GM21381 (cell line): ENCODE measurements around the gene IKZF5.

Source experiments
- ATAC-seq: cut with Tn5 transposase; IDR thresholded peaks from one replicate; pipeline ENCODE4 v1.9.1; 2021; ENCODE audit warnings: mild to moderate bottlenecking, moderate library complexity; ENCODE audit not compliant: unreplicated experiment

IKZF5 gene

GRCh38 chr10:123016228-123016627, 7.6 kb upstream of the IKZF5 start:
- ATAC-seq, result no peak

DNA sequence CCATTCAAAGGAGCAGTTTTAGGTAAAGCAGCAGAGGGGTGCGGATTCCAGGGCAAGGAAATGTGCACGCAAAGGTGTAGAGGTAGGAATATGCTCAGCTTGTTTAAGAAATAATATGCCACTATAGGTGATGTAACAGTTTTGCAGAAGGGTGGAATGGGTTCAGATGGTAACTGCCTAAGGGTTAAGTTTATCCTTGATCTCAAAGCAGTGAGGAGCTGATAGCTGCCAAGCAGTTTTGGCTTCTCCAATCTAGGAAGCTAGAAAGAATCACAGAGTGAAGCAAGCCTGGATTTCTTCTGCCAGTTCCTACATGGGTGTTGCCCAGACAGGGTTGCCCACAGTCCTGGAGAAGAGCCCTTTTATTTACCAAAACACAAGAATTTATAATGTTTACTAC, 6.2 kb upstream of the IKZF5 start:
- no peak for ATAC-seq

DNA sequence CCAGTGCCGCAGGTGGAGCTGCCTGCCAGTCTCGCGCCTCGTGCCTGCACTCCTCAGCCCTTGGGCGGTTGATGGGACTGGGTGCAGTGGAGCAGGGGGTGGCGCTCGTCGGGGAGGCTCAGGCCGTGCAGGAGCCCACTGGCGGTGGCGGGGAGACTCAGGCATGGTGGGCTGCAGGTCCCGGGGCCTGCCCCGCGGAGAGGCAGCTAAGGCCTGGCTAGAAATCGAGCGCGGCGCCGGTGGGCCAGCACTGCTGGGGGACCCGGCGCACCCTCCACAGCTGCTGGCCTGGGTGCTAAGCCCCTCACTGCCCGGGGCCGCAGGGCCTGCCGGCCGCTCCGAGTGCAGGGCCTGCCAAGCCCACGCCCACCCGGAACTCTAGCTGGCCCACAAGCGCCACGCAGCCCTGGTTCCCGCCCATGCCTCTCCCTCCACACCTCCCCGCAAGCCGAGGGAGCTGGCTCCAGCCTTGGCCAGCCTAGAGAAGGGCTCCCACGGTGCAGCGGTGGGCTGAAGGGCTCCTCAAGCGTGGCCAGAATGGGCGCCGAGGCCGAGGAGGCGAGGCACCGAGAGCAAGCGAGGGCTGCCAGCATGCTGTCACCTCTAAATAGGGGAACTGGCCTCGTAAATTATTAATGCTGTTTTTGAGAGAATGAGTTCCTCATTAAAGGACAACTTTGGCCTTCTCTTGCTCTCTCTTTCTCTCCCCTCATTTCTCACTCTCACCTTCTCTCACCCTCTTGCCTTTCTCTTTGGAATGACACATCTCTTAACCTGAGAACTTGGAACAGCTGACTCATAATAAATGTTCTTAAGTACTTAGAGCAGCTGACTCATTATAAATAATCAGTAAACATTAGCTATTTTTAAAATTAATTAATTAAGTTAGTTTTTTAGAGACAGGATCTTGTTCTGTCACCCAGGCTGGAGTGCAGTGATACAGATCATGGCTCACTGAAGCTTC, 5.1 kb upstream of the IKZF5 start:
- no peak for ATAC-seq

DNA sequence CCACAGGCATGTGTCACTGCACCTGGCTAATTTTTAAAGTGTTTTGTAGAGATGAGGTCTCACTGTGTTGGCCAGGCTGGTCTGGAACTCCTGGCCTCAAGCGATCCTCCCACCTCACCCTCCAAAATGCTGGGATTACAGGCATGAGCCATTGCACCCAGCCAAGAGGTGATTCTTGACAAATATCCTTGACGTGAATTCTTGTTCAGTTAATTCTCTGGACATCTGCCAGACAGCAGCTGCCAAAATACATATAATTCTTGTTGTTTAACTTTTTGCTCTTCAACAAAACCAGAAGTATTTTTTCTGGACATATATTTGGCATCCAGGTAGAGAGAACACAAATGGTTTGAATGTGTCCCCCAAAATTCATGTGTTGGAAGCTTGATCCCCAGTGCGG, 3.4 kb upstream of the IKZF5 start:
- no peak for ATAC-seq

DNA sequence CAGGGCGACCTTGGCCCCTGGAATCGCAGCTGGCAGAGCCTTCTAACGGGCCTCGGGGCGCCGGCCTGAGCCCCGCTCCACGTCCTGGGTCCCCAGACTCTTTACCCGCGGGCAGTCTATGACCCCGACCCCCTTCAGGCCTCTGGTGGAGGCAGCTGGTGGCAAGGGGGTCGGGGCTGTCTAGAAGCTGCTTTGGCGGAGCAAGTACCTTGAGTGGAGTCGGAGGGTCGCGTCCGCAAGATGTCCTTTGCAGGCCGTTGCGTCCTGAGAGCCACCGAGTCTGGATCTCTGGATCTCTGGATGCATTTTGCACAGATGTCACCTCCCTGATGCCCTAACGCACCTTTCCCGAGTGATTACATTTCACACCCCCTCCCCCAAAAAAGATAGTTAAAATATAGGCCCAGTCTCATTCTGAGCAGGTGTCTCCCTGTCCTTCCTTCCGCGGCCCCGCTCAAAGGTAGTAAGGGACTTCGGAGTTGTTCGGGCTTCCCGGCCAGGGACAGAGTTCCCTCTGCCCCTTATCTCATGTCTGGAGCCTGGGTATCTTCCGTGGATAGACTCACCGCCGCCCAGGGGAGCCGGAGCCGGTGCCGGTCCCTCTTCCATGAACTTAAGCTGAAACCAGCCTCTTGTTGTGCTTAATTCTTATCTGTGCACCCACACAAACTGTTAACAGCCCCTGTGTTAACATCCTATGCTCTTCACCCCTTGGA, 668 bp upstream of the IKZF5 start:
- peak; percentile 5 for ATAC-seq

- peak; percentile 29 for ATAC-seq
These were observed 839 bp downstream of the IKZF5 start for GRCh38 chr10:123007558-123008354.

GRCh38 chr10:123004298-123004697, 4.3 kb downstream of the IKZF5 start:
- ATAC-seq, result no peak

GRCh38 chr10:123001370-123001769, 7.2 kb downstream of the IKZF5 start:
- no peak for ATAC-seq

GRCh38 chr10:123000155-123000554, 8.4 kb downstream of the IKZF5 start:
- no peak for ATAC-seq

DNA sequence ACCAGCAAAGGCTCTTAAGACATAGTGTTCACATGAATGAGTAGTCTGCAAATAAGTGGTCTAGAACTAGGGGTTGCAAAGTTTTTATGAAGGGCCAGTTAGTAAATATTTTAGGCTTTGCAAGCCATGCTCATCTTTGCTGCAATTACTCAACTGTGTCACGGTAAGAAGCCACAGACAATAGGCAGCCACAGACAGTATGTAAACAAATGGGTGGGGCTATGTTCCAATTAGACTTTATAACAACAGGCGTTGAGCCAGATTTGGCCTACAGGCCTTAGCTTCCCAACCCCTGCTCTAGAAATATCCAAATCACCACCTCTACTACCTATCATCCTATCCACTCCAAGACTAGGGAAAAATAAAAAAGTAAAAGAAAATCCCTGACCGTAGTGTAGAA, 9.2 kb downstream of the IKZF5 start:
- ATAC-seq, result no peak

DNA sequence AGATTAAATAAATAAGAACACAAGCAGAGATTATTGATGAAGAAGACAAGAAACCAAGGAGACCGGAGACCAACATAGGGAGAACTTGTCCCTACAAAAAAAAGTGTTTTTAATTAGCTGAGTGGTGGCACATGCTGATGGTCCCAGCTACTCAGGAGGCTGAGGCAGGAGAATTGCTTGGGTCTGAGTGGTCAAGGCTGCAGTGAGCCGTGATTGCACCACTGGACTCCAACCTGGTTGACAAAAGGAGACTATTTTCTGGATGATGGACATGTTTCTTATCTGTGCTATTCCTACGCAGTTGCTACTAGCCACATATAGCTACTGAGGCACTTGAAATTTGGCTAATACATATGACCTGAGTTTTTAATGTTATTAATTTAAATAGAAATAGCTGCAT, 9.7 kb downstream of the IKZF5 start:
- ATAC-seq, result no peak

DNA sequence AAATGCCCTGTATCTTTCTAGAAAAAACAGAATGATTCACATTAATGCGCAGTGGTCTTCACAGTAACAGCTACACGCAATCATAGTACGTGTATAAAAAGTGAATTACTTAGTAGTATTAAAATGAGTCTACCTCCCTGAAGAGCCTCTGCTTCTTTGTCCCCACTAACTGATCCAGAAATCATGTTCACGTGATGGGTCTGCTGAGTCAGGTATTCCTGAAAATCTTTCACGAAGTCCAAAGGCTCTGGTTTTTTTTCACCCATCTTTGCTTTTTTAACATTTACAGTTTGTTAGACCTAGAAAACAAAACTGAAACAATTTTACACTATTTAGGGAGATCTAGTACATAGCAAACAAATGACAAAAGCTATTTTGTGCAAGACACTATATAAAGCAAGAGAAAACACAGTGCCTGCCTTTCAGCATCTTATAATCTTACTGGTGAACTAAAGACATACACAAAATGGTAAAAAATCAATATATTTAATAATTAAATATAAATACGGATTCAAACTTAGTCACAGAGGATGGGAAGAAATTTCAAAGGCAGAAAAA, 10.2 kb downstream of the IKZF5 start:
- no peak for ATAC-seq

DNA sequence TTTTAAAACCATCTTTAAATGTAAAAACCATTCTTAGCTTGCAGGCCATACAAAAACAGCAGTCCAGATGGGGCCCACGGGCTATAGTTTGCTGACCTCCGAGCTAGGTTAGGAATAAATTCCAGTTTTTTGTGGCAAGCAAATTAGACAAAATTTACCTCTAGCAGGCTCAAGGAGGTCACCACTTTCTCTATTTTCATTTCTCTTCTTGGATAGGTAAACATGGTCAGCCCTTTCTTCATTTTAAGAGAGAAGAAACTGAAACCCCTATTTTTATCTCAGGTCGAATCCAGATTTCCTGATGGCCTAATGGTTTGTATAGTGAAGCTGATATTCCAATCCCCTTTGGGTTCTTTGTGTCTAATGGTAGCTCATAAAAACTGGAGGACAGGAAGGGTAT, 10.7 kb downstream of the IKZF5 start:
- no peak for ATAC-seq

- no peak for ATAC-seq
These were observed 12.7 kb downstream of the IKZF5 start for GRCh38 chr10:122995936-122996335.

DNA sequence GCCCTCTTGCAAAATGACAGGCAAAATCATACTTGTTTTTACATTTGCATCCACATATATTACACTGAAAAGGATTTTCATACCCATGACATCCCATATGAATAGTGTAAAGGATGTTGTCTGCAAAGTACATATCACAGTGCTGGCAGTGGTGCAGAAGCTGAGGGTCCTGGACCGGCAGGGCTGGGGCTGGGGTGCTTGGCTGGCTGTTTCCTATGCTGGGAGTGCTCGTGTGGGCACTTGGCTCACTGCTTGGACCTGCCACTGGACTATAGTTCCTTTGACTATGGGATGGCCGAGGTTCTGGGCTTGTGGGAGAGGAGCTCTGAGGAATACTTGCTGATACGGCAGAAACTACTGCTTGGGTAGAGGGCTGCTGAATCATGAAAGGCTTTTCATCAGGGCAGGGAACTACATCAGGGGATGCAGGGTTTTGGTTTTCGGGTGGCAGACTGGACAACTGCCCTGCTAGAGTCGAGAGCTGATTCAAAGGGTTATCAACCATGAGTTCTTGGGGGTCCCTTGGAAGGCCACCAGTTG, 14.7 kb downstream of the IKZF5 start:
- no peak for ATAC-seq

GRCh38 chr10:122992031-122992585, 16.5 kb downstream of the IKZF5 start:
- ATAC-seq, result no peak

- no peak for ATAC-seq
These were observed 18.3 kb downstream of the IKZF5 start for GRCh38 chr10:122990278-122990677.

- ATAC-seq, result no peak
These were observed 20.1 kb downstream of the IKZF5 start for GRCh38 chr10:122988501-122988900.

GRCh38 chr10:122986335-122986734, 22.3 kb downstream of the IKZF5 start:
- ATAC-seq, result no peak

DNA sequence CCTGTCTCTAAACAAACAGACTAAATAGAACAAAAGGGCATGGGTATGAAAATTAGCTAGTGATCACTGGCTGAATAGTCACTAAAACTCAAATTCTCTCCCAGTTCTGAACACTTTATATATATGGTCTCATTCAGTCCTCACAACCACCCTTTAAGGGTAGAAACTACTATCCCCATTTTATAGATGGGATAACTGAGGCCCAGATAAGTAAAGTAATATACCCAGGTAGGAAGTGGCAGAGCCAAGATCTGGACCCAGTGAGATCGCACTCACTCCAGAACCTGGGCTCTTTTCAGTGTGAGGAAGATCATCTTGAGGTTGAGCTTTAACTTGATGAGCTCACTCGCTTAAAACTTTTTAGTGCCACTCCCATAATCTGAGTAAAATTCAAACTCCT, 23.9 kb downstream of the IKZF5 start:
- ATAC-seq, result no peak
